ENCODE results near the gene NOP10.
A peak's percentile ranks its signal among the peaks of the same experiment; 100 is the strongest.
"Not testable (repeated sequence)": the region's sequence is repeated elsewhere in the genome, so short reads cannot be mapped to it uniquely, and the experiment has no call there.

Gene NOP10

GRCh38 chr15:34342737-34343575 lies at the start of gene NOP10, which contains the start of gene NUTM1:
TSS of gene NOP10 (minus strand) at chr15:34343136. CDS start at chr15:34343073, 63 bp downstream.
TSS of gene NUTM1 (plus strand) at chr15:34343315. CDS start at chr15:34343697, 382 bp downstream.
- DNase-seq, result peak; percentile 91

DNA sequence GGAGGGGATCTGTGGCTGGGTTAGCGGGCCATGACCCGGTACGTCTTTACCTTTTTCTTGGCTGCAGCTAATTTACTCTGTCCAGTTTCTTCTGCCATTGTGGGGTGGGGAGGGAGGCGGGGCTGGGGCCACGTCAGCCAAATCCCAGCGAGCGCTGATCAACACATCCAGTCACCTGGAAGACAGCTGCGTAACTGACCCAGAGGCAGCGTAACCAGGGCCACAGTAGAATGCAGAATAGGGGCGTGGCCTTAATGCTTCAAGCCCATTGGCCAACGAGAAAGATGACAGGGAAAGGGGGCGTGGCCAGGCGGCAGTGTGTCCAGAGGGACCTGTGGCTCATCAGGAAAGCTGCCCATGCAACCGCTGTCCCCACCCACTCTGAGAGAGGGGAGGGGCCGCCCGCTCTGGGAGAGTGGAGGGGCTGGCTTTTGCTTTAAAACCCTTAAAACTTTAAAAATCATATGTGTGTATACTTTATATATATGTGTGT lies 46.7 kb upstream of the NOP10 start:
- not testable (repeated sequence) for DNase-seq

GRCh38 chr15:34381829-34382521 lies 39.0 kb upstream of the NOP10 start:
- not testable (repeated sequence) for DNase-seq

DNA sequence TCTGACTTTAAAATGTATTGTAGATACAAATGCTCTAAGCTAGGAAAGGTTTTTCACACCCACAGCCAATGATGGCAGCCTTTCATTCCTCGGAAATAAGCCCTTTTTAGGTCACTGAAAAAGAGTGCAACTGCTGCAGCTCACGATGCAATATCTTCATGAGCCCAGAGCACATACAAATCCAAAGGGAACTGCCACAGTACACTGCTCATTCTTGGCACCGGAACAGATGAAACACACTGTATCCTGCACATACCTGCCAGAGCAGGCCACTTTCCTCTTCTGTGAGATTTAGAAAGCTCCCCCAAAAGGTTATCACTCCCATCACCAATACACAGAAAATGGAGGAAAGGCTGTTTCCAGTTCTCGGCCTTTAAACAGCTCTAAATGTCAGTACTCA lies 37.6 kb upstream of the NOP10 start:
- not testable (repeated sequence) for DNase-seq

- DNase-seq, result no peak
These were observed 33.9 kb upstream of the NOP10 start for GRCh38 chr15:34376856-34377255.

- DNase-seq, result not testable (repeated sequence)
These were observed 32.6 kb upstream of the NOP10 start for GRCh38 chr15:34375541-34375940.

DNA sequence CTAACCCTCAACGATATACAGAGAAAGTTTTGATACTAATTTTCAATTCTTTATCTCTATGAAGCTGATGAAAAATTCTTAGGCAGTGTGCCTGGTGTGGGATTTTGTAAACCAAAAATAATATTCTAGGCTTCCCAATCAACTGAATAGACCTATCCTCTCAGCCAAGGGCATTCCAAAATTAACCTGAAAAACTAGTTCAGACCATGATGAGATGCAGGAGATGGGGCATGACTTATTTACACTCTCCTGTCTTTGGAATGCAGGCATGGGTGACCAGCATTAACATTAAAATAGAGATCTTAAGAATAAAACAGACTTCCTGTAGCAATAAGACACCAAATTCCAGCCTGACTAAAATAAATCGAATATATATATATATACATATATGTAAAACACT lies 31.9 kb upstream of the NOP10 start:
- no peak for DNase-seq

DNA sequence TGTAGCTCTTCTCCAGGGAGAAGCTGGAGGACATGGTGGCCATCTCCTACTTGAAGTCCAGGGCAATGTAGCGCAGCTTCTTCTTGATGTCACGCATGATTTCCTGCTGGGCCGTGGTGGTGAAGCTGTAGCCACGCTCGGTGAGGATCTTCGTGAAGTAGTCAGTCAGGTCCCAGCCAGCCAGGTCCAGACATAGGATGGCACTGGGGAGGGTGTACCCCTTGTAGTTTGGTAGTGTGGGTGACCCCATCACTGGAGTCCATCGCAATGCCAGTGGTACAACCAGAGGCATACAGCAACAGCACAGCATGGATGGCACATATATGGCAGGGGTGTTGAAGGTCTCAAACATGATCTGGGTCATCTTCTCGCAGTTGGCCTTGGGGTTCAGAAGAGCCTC lies 31.0 kb upstream of the NOP10 start:
- no peak for DNase-seq

DNA sequence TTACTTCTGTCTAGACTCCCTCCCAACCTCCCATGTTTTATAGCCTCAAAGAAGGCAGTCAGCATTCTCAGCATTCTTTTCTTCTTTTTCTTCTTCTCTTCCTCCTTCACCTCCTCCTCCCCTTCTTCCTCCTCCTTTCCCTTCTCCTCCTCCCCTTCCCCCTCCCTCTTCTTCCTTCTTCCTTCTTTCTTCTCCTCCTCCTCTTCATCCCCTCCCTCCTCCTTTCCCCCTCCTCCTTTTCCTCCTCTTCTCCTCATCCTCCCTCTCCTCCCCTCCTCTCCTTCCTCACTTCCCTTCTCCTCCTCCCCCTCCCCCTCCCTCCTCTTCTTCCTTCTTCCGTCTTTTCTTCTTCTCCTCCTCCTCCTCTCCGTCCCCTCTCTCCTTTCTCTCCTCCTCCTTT lies 27.7 kb upstream of the NOP10 start:
- DNase-seq, result no peak

DNA sequence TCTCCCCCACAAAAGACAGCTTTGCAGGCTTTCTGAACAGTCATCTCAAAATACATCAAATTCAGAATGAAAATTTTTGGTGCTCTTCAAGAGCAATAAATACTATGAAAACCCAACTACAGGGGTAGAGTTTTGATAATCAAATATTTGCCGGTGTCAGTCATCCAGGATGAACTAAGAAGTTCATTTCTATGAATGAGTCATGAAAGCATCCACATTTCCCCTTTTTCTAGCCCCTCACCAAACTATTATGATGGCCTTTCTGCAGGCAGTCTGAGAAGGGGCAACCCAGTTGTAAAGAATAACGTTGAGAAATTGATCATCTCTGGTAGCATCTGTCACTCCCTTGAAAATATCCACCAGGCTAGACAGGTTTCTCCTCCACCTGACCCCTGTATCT lies 27.2 kb upstream of the NOP10 start:
- no peak for DNase-seq

GRCh38 chr15:34367101-34368081 lies 24.5 kb upstream of the NOP10 start, which contains the start of gene LPCAT4:
TSS of gene LPCAT4 (minus strand) at chr15:34367196. CDS start at chr15:34367100, 96 bp downstream.
- peak; percentile 91 for DNase-seq

DNA sequence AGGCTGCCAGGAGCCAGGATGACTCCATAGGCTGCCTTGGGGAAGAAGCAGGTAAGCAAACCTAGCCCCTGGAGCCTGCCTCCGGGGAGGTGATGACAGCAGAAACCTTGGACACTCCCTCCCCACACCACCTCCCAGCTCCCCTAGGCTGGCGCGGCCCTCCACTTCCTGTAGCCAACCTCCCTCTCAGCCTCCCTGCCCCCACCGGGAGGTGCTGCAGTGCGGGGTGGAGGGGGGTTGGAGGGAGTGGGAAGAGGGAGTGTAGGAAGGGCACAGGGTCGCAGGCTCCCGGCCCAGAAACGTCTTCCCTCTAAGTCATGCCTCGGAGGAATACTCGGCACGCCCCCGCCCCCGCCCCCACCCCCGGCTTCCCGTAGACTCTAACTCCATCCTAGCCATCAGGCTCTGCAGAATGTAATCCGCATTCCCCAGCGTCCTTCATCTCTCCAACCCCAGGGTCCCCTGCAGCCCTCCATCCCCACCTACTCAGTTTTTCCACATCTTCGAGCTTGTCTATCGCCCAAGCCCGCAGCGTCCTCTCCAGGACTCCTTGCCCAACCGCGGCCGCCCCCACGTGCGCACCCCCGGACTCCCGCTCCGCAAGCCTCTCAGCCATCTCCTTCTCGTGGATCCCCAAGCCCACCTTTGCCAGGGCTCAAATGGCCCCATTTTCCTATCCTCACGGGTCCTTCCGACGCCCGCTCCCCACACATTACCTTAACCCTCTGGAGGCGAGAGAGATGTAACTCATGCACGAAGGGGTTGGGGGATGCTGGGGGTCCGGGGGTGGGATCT lies 23.5 kb upstream of the NOP10 start:
- no peak for DNase-seq

- DNase-seq, result no peak
These were observed 22.9 kb upstream of the NOP10 start for GRCh38 chr15:34365836-34366235.

DNA sequence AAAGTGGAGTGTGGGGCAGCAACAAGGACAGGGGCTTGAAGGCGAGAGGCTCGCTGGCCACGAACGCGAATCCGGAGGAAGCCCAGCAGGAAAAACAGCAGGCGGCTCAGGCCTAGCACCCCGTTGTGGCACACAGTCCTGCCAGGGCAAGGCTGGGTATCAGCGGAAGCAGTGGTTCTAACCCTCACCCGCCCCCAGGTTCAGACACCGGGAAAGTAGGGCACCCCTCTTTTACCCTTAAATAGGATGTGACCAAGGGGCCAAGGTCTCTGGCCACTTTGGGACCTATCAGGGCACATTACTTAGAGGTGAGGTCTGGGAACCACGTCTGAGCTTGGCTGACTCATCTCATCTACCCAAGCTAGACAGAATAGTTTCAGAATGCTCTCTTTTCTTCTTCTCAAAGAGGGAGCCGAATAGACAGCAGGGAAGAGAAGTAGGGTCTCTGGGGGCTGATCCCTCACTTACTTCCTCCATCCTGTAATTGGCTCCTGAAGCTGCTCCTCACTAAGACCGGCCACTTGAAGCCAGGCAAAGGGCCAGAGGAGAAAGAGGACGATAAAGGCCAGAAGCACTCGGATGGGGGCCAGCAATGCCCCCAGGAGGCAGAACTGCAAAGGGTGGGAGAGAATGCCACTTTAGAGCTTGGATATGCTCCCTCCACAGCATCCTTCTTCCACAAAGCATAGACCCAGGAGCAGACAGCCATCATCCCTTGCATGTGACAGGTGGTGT lies 22.3 kb upstream of the NOP10 start:
- no peak for DNase-seq

DNA sequence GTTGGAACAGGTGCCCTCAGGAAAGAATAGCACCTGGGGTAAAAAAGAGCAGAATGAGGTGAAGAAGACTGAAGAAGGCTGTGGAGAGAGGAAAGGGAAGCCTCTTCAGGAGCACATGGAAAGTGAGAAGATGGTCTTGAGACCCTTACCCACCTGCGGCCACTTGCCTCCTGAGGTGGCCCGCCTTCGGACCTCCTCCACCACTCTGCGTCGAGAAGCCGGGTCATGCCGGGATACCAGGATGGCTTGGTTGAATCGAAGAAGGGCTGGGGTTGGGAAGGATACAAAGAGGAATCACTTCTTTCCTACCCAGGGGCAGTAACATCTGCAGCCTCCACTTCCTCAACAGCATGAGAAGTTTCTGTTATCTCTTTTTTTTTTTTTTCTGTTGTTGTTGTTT lies 21.1 kb upstream of the NOP10 start:
- no peak for DNase-seq

GRCh38 chr15:34362047-34362773 lies 19.3 kb upstream of the NOP10 start:
- DNase-seq, result no peak

DNA sequence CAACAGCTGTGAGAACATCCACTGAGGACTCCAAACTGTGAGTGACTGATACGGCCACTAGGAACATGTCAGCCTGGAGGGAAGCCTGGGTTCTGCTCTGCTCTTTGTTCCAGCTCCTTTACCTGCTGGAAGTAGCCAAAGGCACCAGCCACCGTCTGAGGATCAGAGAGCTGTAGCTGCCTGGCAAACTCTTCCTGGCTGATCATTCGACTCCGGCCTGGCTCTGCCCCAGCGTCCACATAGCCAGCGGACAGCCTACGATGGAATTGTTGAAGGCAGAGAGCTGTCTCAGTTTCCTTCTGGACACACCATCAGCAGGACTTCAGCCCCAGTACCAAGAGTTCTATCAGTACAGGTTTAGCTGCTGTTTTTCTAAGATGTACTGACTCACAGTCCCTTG lies 18.3 kb upstream of the NOP10 start:
- no peak for DNase-seq

GRCh38 chr15:34360298-34360697 lies 17.4 kb upstream of the NOP10 start:
- no peak for DNase-seq

GRCh38 chr15:34359416-34359815 lies 16.5 kb upstream of the NOP10 start:
- no peak for DNase-seq

DNA sequence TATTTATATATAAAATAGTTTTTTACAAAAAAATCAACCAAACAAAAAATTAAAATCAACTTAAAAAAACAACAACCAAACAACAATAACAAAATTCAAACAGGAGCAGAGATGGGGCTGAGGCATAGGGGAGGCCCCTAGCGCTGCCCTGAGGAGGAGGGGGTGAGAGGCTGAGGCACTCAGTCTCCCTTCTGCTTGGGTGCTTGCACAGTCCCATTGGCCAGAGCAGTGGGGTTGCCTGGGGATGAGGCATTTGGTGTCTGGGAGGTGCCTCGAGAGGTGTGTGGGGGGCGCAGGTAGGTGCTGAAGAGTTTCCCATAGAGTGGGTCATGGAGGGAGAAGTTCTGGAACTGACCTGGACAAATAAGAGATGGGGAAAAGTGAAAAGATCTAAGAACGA lies 16.0 kb upstream of the NOP10 start:
- no peak for DNase-seq

All from CD4-positive, alpha-beta T cell treated with Interferon gamma for 1 hour (primary cell).